Hepatocyte (in vitro differentiated cells): ENCODE measurements around the gene METRNL. TPM values are rescaled to one million over a fixed set of nuclear protein-coding genes. Genes with fewer than 3 reads are reported as not detected.

Source experiments
- DNase-seq: peaks from one replicate; pipeline ENCODE4 v3.0.0-alpha.2; 2016; ENCODE audit warnings: low spot score
- H2AFZ ChIP-seq: fragments of 200-600 bp; sonication (generic); 2 replicates; pipeline ENCODE4 v1.6.0; 2016; ENCODE audit warnings: antibody characterized with exemption, mild to moderate bottlenecking
- H3K27ac ChIP-seq: fragments of 200-600 bp; sonication (generic); 2 replicates; pipeline ENCODE4 v1.5.1; 2016; ENCODE audit warnings: mild to moderate bottlenecking
- H3K27me3 ChIP-seq: fragments of 200-600 bp; sonication (generic); 2 replicates; pipeline ENCODE4 v1.6.1; 2016
- H3K36me3 ChIP-seq: fragments of 200-600 bp; sonication (generic); replicated peaks from 2 replicates; pipeline ENCODE4 v1.5.1; 2016; ENCODE audit warnings: low read depth; ENCODE audit not compliant: insufficient read depth
- H3K4me1 ChIP-seq: fragments of 200-600 bp; sonication (generic); 2 replicates; pipeline ENCODE4 v1.5.1; 2016; ENCODE audit warnings: mild to moderate bottlenecking, moderate library complexity; ENCODE audit not compliant: insufficient read depth
- H3K4me2 ChIP-seq: fragments of 200-600 bp; sonication (generic); 2 replicates; pipeline ENCODE4 v1.6.0; 2016
- H3K4me3 ChIP-seq: fragments of 200-600 bp; sonication (generic); 2 replicates; pipeline ENCODE4 v1.5.1; 2016; ENCODE audit warnings: mild to moderate bottlenecking
- H3K79me2 ChIP-seq: fragments of 200-600 bp; sonication (generic); 2 replicates; pipeline ENCODE4 v1.6.0; 2017; ENCODE audit warnings: mild to moderate bottlenecking
- H3K9me2 ChIP-seq: fragments of 200-600 bp; sonication (generic); replicated peaks from 2 replicates; pipeline ENCODE4 v1.6.0; 2017; ENCODE audit warnings: mild to moderate bottlenecking; ENCODE audit not compliant: insufficient read depth
- H3K9me3 ChIP-seq: fragments of 200-600 bp; sonication (generic); 2 replicates; pipeline ENCODE4 v1.5.1; 2016; ENCODE audit warnings: low read depth, mild to moderate bottlenecking
- H4K20me1 ChIP-seq: fragments of 200-600 bp; sonication (generic); 2 replicates; pipeline ENCODE4 v1.6.0; 2016; ENCODE audit warnings: mild to moderate bottlenecking; ENCODE audit not compliant: insufficient read depth, poor library complexity, severe bottlenecking
- CTCF ChIP-seq: fragments of 200-600 bp; sonication (generic); IDR thresholded peaks from 2 replicates; pipeline ENCODE4 v1.5.1; 2016; ENCODE audit warnings: antibody characterized with exemption, mild to moderate bottlenecking; ENCODE audit not compliant: poor library complexity
- EZH2 ChIP-seq: fragments of 200-600 bp; sonication (generic); IDR thresholded peaks from 2 replicates; pipeline ENCODE4 v1.6.1; 2016; ENCODE audit warnings: antibody characterized with exemption, mild to moderate bottlenecking, borderline replicate concordance
- EZH2phosphoT487 ChIP-seq: fragments of 200-600 bp; sonication (generic); IDR thresholded peaks from one replicate; pipeline ENCODE4 v1.6.1; 2018; ENCODE audit warnings: antibody characterized with exemption, mild to moderate bottlenecking, low read depth, moderate library complexity; ENCODE audit not compliant: unreplicated experiment, severe bottlenecking
- WGBS: methylation state at CpG from one replicate; pipeline ENCODE4 v1.1.6; 2016; ENCODE audit warnings: low lambda C conversion rate; ENCODE audit errors: missing lambda C conversion rate; 5-methylcytosine and 5-hydroxymethylcytosine counted together
- polyA plus RNA-seq: library from polyadenylated mRNA; unstranded; fragments of >200 nt; fragmentation: Nextera tagmentation; extraction: Ambion mirVana; gene quantifications from 2 replicates; pipeline ENCODE4 v1.2.1, GENCODE V29; 2016
- total RNA-seq: library from RNA; depleted of rRNA; stranded (reverse); fragments of >200 nt; gene quantifications from 2 replicates; pipeline ENCODE4 v1.2.3, GENCODE V29; 2014

The METRNL gene
- total and polyA plus RNA-seq, 2 experiments from 2014 or later, result 97.2 to 164 TPM

GRCh38 chr17:83057397-83057761 lies 22.0 kb upstream of the METRNL start:
- no peaks in the 10 kb centered on the region for H3K9me2 ChIP-seq
- no peaks in the 10 kb centered on the region for H3K9me3 ChIP-seq
- no peaks in the 10 kb centered on the region for H3K27me3 ChIP-seq
- WGBS, result 90% methylated on average over 14 of the region's 14 CpGs
- no peaks in the 10 kb centered on the region for H3K79me2 ChIP-seq
- H3K4me1 ChIP-seq, result peaks cover 6% of the 10 kb centered on the region
- H3K36me3 ChIP-seq, result no peaks in the 10 kb centered on the region
- no peak overlapping the region for H3K4me3 ChIP-seq
- no peak for TF ChIP-seq CTCF
- no peak for TF ChIP-seq EZH2
- TF ChIP-seq EZH2phosphoT487, result no peak
- H2AFZ ChIP-seq, result no peak overlapping the region
- no peak overlapping the region for H3K4me2 ChIP-seq
- no peak overlapping the region for H3K27ac ChIP-seq
- DNase-seq, result no peak
- H4K20me1 ChIP-seq, result no peaks in the 10 kb centered on the region

DNA sequence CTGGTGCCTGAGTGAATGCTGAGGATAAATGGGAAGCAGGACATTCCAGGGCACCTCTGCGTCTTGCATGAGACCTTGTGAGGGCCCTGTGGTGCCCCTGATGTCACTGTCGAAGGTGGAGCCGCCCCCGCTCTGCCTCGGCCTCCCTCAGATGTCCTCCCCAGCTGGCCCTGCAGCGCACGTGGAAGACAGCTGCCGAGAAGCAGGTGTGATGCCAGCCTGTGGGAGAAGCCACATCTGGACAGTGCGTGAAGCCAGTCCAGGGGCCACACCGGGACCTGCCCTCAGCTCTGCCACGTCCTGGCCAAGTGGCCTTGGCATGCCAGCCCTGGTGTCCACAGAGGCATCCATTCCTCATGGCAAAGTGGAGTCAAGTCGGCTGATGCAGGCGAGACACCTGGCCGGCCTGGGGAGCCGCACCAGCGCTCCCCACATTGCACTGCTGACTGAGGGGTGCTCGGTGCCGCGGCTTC lies 21.6 kb upstream of the METRNL start:
- no peaks in the 10 kb centered on the region for H3K9me3 ChIP-seq
- H3K4me2 ChIP-seq, result no peak overlapping the region
- DNase-seq, result no peak
- H4K20me1 ChIP-seq, result no peaks in the 10 kb centered on the region
- TF ChIP-seq EZH2, result no peak
- no peak for TF ChIP-seq EZH2phosphoT487
- TF ChIP-seq CTCF, result no peak
- H3K4me3 ChIP-seq, result no peak overlapping the region
- 91% methylated on average over 19 of the region's 19 CpGs for WGBS
- H3K36me3 ChIP-seq, result no peaks in the 10 kb centered on the region
- no peaks in the 10 kb centered on the region for H3K27me3 ChIP-seq
- no peak overlapping the region for H2AFZ ChIP-seq
- H3K4me1 ChIP-seq, result peaks cover 6% of the 10 kb centered on the region
- H3K27ac ChIP-seq, result no peak overlapping the region
- H3K9me2 ChIP-seq, result no peaks in the 10 kb centered on the region
- H3K79me2 ChIP-seq, result no peaks in the 10 kb centered on the region

GRCh38 chr17:83058266-83058798 lies 21.1 kb upstream of the METRNL start:
- Histone ChIP-seq H3K9me3 (no peaks in the 10 kb centered on the region), H4K20me1 (no peaks in the 10 kb centered on the region), H3K79me2 (no peaks in the 10 kb centered on the region), H3K9me2 (no peaks in the 10 kb centered on the region), H3K4me2 (no peak overlapping the region), H3K4me3 (no peak overlapping the region), H3K36me3 (no peaks in the 10 kb centered on the region), H3K4me1 (peaks cover under 1% of the 10 kb centered on the region), H3K27ac (no peak overlapping the region), H2AFZ (no peak overlapping the region), H3K27me3 (no peaks in the 10 kb centered on the region)
- TF ChIP-seq EZH2phosphoT487, result no peak
- TF ChIP-seq EZH2, result no peak
- no peak for TF ChIP-seq CTCF
- 97% methylated on average over 16 of the region's 20 CpGs for WGBS
- DNase-seq, result no peak

- no peak for DNase-seq
- H3K27me3 ChIP-seq, result no peaks in the 10 kb centered on the region
- WGBS, result 95% methylated on average over 8 of the region's 8 CpGs
- H3K4me3 ChIP-seq, result no peak overlapping the region
- no peak overlapping the region for H3K27ac ChIP-seq
- TF ChIP-seq EZH2phosphoT487 (no peak), EZH2 (no peak), CTCF (no peak)
- no peaks in the 10 kb centered on the region for H3K36me3 ChIP-seq
- H4K20me1 ChIP-seq, result no peaks in the 10 kb centered on the region
- no peak overlapping the region for H3K4me2 ChIP-seq
- H3K9me2 ChIP-seq, result no peaks in the 10 kb centered on the region
- H2AFZ ChIP-seq, result no peak overlapping the region
- H3K79me2 ChIP-seq, result no peaks in the 10 kb centered on the region
- H3K4me1 ChIP-seq, result no peaks in the 10 kb centered on the region
- no peaks in the 10 kb centered on the region for H3K9me3 ChIP-seq
These were observed 17.8 kb upstream of the METRNL start for GRCh38 chr17:83061586-83061985.
